Mesenchymal stem cell (in vitro differentiated cells and primary cell): Measurements from ENCODE around the gene CA10.

Experiments used
- DNase-seq: peaks from one replicate; pipeline ENCODE4 v3.0.0-alpha.2; 2013
- H2AFZ ChIP-seq: one replicate; pipeline ENCODE4 v1.6.1; 2013; ENCODE audit warnings: low read depth, mild to moderate bottlenecking, control low read depth, inconsistent platforms, low read length, moderate library complexity
- H2AK5ac ChIP-seq: 2 replicates; pipeline ENCODE4 v1.6.1; 2013; ENCODE audit warnings: low read length, moderate library complexity, mild to moderate bottlenecking, inconsistent platforms; ENCODE audit not compliant: severe bottlenecking
- H2BK120ac ChIP-seq: one replicate; pipeline ENCODE4 v1.6.1; 2013; ENCODE audit warnings: low read depth, mild to moderate bottlenecking, inconsistent platforms, low read length, moderate library complexity
- H2BK12ac ChIP-seq, 2 experiments: one replicate each; pipeline ENCODE4 v1.6.1; 2013; ENCODE audit warnings: inconsistent platforms in 2 of 2, low read length in 2 of 2, mild to moderate bottlenecking in 2 of 2, moderate library complexity in 2 of 2, control low read depth in 1 of 2
- H2BK15ac ChIP-seq: one replicate; pipeline ENCODE4 v1.6.1; 2013; ENCODE audit warnings: mild to moderate bottlenecking, low read depth, inconsistent platforms; ENCODE audit not compliant: poor library complexity, severe bottlenecking
- H2BK5ac ChIP-seq: 2 replicates; pipeline ENCODE4 v1.6.1; 2013; ENCODE audit warnings: low read depth, mild to moderate bottlenecking, low read length, control low read depth, inconsistent platforms; ENCODE audit not compliant: poor library complexity, severe bottlenecking
- H3K14ac ChIP-seq, 2 experiments: one replicate each; pipeline ENCODE4 v1.6.1; 2013; ENCODE audit warnings: inconsistent platforms in 2 of 2, low read length in 2 of 2, control low read depth in 1 of 2, mild to moderate bottlenecking in 1 of 2, moderate library complexity in 1 of 2
- H3K18ac ChIP-seq, 2 experiments: one replicate each; pipeline ENCODE4 v1.6.1; 2013; ENCODE audit warnings: inconsistent platforms in 2 of 2, low read length in 2 of 2, control low read depth in 1 of 2, low read depth in 1 of 2, mild to moderate bottlenecking in 1 of 2
- H3K23ac ChIP-seq, 2 experiments: one replicate each; pipeline ENCODE4 v1.6.1; 2013; ENCODE audit warnings: inconsistent platforms in 2 of 2, low read length in 2 of 2, mild to moderate bottlenecking in 2 of 2, moderate library complexity in 2 of 2, control low read depth in 1 of 2
- H3K27ac ChIP-seq: 2 replicates; pipeline ENCODE4 v1.5.1; 2013; ENCODE audit warnings: mild to moderate bottlenecking, moderate library complexity, low read length, control low read depth, inconsistent platforms; ENCODE audit not compliant: poor library complexity, severe bottlenecking
- H3K27me3 ChIP-seq, 2 experiments: 2 replicates each; pipeline versions ENCODE4 v1.6.1 to v1.7.0; 2013; ENCODE audit warnings: low read length in 2 of 2, mild to moderate bottlenecking in 2 of 2, moderate library complexity in 2 of 2, control low read depth in 1 of 2, inconsistent platforms in 1 of 2; ENCODE audit not compliant: control insufficient read depth in 1 of 2, insufficient read depth in 1 of 2
- H3K36me3 ChIP-seq, 2 experiments: 2 replicates each; pipeline versions ENCODE4 v1.6.1 to v1.7.0; 2013; ENCODE audit warnings: low read length in 2 of 2, control low read depth in 1 of 2, inconsistent platforms in 1 of 2, low read depth in 1 of 2, mild to moderate bottlenecking in 1 of 2; ENCODE audit not compliant: insufficient read depth in 2 of 2, control insufficient read depth in 1 of 2
- H3K4ac ChIP-seq, 2 experiments: one replicate each; pipeline ENCODE4 v1.6.1; 2013; ENCODE audit warnings: inconsistent platforms in 2 of 2, low read length in 2 of 2, mild to moderate bottlenecking in 2 of 2, moderate library complexity in 2 of 2, control low read depth in 1 of 2, low read depth in 1 of 2
- H3K4me1 ChIP-seq: 2 replicates; pipeline ENCODE4 v1.6.1; 2013; ENCODE audit warnings: low read depth, low read length, control low read depth; ENCODE audit not compliant: control insufficient read depth, insufficient read depth
- H3K4me2 ChIP-seq: 2 replicates; pipeline ENCODE4 v1.6.1; 2013; ENCODE audit warnings: low read length, mild to moderate bottlenecking, inconsistent platforms; ENCODE audit not compliant: poor library complexity, severe bottlenecking
- H3K4me3 ChIP-seq, 2 experiments: 2 replicates each; pipeline versions ENCODE4 v1.5.1 to v1.7.0; 2013; ENCODE audit warnings: low read length in 2 of 2, mild to moderate bottlenecking in 2 of 2, control low read depth in 1 of 2, low read depth in 1 of 2; ENCODE audit not compliant: insufficient read depth in 1 of 2
- H3K79me1 ChIP-seq: replicated peaks from 2 replicates; pipeline ENCODE4 v1.6.1; 2013; ENCODE audit warnings: mild to moderate bottlenecking, control low read depth, low read length, inconsistent platforms; ENCODE audit not compliant: poor library complexity, severe bottlenecking
- H3K9ac ChIP-seq: 2 replicates; pipeline ENCODE4 v1.7.0; 2013; ENCODE audit warnings: mild to moderate bottlenecking, low read length, moderate library complexity
- H3K9me3 ChIP-seq: 2 replicates; pipeline ENCODE4 v1.7.0; 2013; ENCODE audit warnings: mild to moderate bottlenecking, low read length; ENCODE audit not compliant: control insufficient read depth
- H4K8ac ChIP-seq: one replicate; pipeline ENCODE4 v1.6.1; 2013; ENCODE audit warnings: inconsistent platforms, mild to moderate bottlenecking, low read length, moderate library complexity
- H4K91ac ChIP-seq: one replicate; pipeline ENCODE4 v1.6.1; 2013; ENCODE audit warnings: mild to moderate bottlenecking, low read length, inconsistent platforms
- WGBS: methylation state at CpG from one replicate; pipeline ENCODE4 v1.1.7; 2013; ENCODE audit warnings: mixed read lengths; 5-methylcytosine and 5-hydroxymethylcytosine counted together

CA10 gene

DNA sequence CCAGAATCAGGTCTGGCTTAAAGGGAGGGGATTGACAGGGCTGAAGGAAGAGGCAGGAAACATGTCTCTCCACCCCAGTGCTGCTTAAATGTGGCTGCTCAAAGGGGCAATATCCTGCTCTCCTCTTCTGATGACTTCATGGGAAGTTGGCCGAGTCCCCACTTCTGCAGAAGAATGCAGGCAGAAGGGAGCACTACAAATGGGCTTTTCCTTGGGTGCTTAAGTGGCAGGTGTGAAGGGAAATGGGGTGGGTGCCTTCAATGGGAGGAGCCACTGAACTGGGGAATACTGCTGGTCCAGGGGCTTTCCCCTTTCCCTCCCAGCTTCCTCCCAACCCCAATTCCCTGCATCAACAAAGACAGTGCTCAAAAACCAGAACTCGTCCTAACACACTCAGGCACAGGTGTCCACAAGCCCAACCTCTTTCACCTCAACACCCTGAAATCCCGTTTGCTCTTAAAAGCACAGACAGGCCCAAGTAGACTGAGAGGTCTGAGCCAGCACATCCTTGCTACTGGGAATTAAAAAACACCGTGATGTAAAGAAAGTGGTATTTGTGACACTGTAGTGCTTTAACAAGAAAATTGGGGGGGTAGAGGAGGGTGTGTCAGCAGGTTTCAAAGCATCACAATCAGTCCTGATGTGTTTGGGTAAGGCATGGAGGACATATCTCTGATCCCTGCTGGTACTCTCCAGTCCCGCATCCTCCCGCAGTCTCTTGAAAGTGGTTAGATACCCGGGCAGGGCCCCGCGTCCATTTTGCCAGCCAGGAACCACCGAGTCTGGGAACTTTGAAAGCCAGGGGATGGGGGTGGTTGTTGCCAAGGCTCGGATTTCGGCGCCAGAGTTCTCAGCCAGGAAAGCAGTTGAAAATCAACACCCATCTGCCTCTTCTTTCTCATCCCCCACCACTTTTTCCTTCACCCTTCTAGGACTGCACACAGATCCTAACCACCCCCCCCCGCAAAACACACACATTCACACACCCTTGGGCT is 1.6 kb downstream of the CA10 start:
- no peak overlapping the region for H2AFZ ChIP-seq
- H3K9ac ChIP-seq: no peak overlapping the region
- no peak overlapping the region for H2BK15ac ChIP-seq
- H3K27me3 ChIP-seq: peaks cover 42 to 56% of the 10 kb centered on the region in 2 experiments
- H3K4me3 ChIP-seq: no peak overlapping the region
- 17% methylated on average over 13 of the region's 14 CpGs for WGBS
- no peak overlapping the region for H3K4me2 ChIP-seq
- no peak overlapping the region for H3K27ac ChIP-seq
- no peak overlapping the region for H2AK5ac ChIP-seq
- no peak overlapping the region for H4K8ac ChIP-seq
- no peak overlapping the region for H3K23ac ChIP-seq
- no peak overlapping the region for H4K91ac ChIP-seq
- DNase-seq: no peak
- H2BK12ac ChIP-seq: no peak overlapping the region
- H3K79me1 ChIP-seq: no peaks in the 10 kb centered on the region
- no peak overlapping the region for H3K18ac ChIP-seq
- H3K36me3 ChIP-seq: no peaks in the 10 kb centered on the region
- no peak overlapping the region for H2BK5ac ChIP-seq
- peaks cover 5% of the 10 kb centered on the region for H3K9me3 ChIP-seq
- H3K4ac ChIP-seq: no peak overlapping the region
- H2BK120ac ChIP-seq: no peak overlapping the region
- H3K4me1 ChIP-seq: peaks cover 12% of the 10 kb centered on the region
- H3K14ac ChIP-seq: no peak overlapping the region

DNA sequence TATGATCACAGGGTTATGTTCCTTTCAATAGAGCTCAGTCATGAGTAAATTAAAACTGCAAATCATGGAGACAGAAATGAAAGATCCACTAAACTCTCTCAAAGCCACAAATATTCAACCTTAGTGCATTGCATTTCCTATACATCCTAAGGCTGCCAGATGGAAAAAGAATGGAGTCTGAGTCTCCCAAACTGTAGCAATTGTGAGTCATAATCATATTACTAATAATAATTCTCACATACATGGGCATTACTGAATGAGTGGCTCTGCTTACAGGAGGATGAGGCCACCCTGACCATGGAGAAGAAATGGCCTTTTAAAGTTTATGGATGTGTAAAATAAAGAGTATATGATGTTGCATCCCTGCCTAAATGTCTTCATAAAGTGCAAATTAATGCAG is 3.2 kb downstream of the CA10 start:
- H3K14ac ChIP-seq: no peak overlapping the region
- no peak overlapping the region for H3K4ac ChIP-seq
- H3K4me3 ChIP-seq: no peak overlapping the region
- H2BK120ac ChIP-seq: no peak overlapping the region
- H3K79me1 ChIP-seq: no peaks in the 10 kb centered on the region
- H4K91ac ChIP-seq: no peak overlapping the region
- no peak overlapping the region for H3K18ac ChIP-seq
- H3K9me3 ChIP-seq: peaks cover 4% of the 10 kb centered on the region
- peaks cover 39 to 53% of the 10 kb centered on the region in 2 experiments for H3K27me3 ChIP-seq
- no peaks in the 10 kb centered on the region for H3K36me3 ChIP-seq
- peaks cover 12% of the 10 kb centered on the region for H3K4me1 ChIP-seq
- no peak overlapping the region for H2AFZ ChIP-seq
- no peak overlapping the region for H3K4me2 ChIP-seq
- no peak for DNase-seq
- H3K23ac ChIP-seq: no peak overlapping the region
- H3K9ac ChIP-seq: no peak overlapping the region
- H2BK15ac ChIP-seq: no peak overlapping the region
- H2BK5ac ChIP-seq: no peak overlapping the region
- no peak overlapping the region for H3K27ac ChIP-seq
- H2AK5ac ChIP-seq: no peak overlapping the region
- no peak overlapping the region for H4K8ac ChIP-seq
- H2BK12ac ChIP-seq: no peak overlapping the region

DNA sequence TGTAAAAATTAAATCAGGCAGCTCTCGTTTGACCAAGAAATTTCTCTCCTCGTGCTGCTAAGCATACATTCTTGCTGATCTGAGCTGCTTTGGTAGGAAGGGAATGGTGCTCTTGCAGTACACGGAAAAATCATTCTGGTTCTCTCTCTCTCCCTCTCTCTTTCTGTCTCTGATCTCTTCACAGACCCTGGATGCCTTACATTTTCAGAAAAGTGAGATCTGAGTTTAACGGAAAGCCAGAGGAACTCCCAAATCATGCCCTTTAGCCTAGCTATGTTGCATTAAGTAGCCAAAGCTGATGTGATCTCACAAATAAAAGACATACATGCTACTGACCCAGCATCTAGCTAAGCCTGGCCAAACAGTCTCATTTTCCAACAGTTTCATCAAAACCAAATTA is 4.0 kb downstream of the CA10 start:
- no peak overlapping the region for H3K4me3 ChIP-seq
- no peak overlapping the region for H2AFZ ChIP-seq
- no peak overlapping the region for H3K9ac ChIP-seq
- H3K79me1 ChIP-seq: no peaks in the 10 kb centered on the region
- WGBS: 71% methylated on average over 4 of the region's 4 CpGs
- no peak for DNase-seq
- no peak overlapping the region for H3K18ac ChIP-seq
- no peak overlapping the region for H3K4me2 ChIP-seq
- no peak overlapping the region for H3K14ac ChIP-seq
- H2AK5ac ChIP-seq: no peak overlapping the region
- peaks cover 12% of the 10 kb centered on the region for H3K4me1 ChIP-seq
- H2BK15ac ChIP-seq: no peak overlapping the region
- H2BK12ac ChIP-seq: no peak overlapping the region
- no peaks in the 10 kb centered on the region for H3K9me3 ChIP-seq
- no peak overlapping the region for H3K4ac ChIP-seq
- peaks cover 31 to 45% of the 10 kb centered on the region in 2 experiments for H3K27me3 ChIP-seq
- H3K27ac ChIP-seq: no peak overlapping the region
- no peaks in the 10 kb centered on the region for H3K36me3 ChIP-seq
- no peak overlapping the region for H4K91ac ChIP-seq
- no peak overlapping the region for H3K23ac ChIP-seq
- H4K8ac ChIP-seq: no peak overlapping the region
- H2BK120ac ChIP-seq: no peak overlapping the region
- H2BK5ac ChIP-seq: no peak overlapping the region

DNA sequence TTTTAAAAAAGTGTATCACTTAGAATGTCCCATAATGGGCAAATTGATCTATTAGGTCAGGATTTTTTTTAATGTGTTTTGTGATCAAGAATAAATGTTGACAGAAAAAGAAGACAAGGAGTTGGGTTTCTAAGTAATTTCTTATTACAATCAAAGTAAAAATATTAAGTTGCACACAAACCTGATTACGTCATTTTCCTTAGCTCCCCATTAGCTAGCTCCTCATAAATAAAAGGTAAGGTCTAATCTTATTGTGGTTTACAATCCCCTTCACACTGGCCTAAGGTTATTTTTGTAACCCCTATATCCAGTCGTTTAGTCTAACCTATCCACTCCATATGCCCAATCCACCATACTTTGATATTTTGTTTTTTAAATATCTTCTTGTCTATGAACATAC is 7.6 kb downstream of the CA10 start:
- Histone ChIP-seq H3K9me3 (no peaks in the 10 kb centered on the region), H3K14ac (no peak overlapping the region), H2BK12ac (no peak overlapping the region), H3K27ac (no peak overlapping the region), H3K4me1 (no peaks in the 10 kb centered on the region), H3K4me2 (no peak overlapping the region), H3K23ac (no peak overlapping the region), H3K27me3 (peaks cover 0 to 11% of the 10 kb centered on the region in 2 experiments), H3K9ac (no peak overlapping the region), H3K4me3 (no peak overlapping the region), H2BK120ac (no peak overlapping the region), H2AFZ (no peak overlapping the region), H2BK15ac (no peak overlapping the region), H3K79me1 (no peaks in the 10 kb centered on the region), H2AK5ac (no peak overlapping the region), H2BK5ac (no peak overlapping the region), H4K8ac (no peak overlapping the region), H4K91ac (no peak overlapping the region), H3K4ac (no peak overlapping the region), H3K18ac (no peak overlapping the region), H3K36me3 (no peaks in the 10 kb centered on the region)
- 80% methylated on average over 1 of the region's 2 CpGs for WGBS
- DNase-seq: no peak
